Panc1 (cell line): ENCODE results near the gene SRRM4.

Experiments used
- CTCF ChIP-seq: fragments of 450-650 bp; IDR thresholded peaks from 2 replicates; pipeline ENCODE4 v1.5.1; 2017; ENCODE audit warnings: mild to moderate bottlenecking
- POLR2AphosphoS5 ChIP-seq: IDR thresholded peaks from 2 replicates; pipeline ENCODE4 v1.6.1; 2012; ENCODE audit warnings: mild to moderate bottlenecking, low read depth, low read length, moderate library complexity
- SIN3A ChIP-seq: IDR thresholded peaks from 2 replicates; pipeline ENCODE4 v1.6.1; 2012; ENCODE audit warnings: low read depth, mild to moderate bottlenecking, low read length, moderate library complexity, borderline replicate concordance; ENCODE audit not compliant: insufficient read depth

- TF ChIP-seq SIN3A (no peak), POLR2AphosphoS5 (no peak), CTCF (no peak)
Observed at GRCh38 chr12:119157978-119158377, 176.6 kb downstream of the SRRM4 start.
